ENCODE measurements around the gene GAPDH. TPM values are rescaled to one million over a fixed set of nuclear protein-coding genes. Genes with fewer than 3 reads are reported as not detected.
"Not testable (repeated sequence)": the region's sequence is repeated elsewhere in the genome, so short reads cannot be mapped to it uniquely, and the experiment has no call there.

The GAPDH gene
- total RNA-seq, 1 donor from 2014 or later: 2,078 TPM

- Mint-ChIP-seq H3K4me3 (no peak overlapping the region), H3K36me3 (peaks cover 48% of the 10 kb centered on the region), H3K27me3 (ENCODE audit: low read depth) (no peaks in the 10 kb centered on the region), H3K9me3 (no peaks in the 10 kb centered on the region), H3K27ac (no peak overlapping the region), H3K4me1 (no peaks in the 10 kb centered on the region)
- no peak for DNase-seq (ENCODE audit: low spot score in 2 of 2, unreplicated experiment in 2 of 2)
- TF ChIP-seq CTCF (IDR thresholded peaks at IDR 0.05; ENCODE audit: unreplicated experiment): no peak
These were observed 48.6 kb downstream of the GAPDH start for GRCh38 chr12:6582959-6583358.

GRCh38 chr12:6584293-6584692 is 50.0 kb downstream of the GAPDH start:
- no peaks in the 10 kb centered on the region for H3K9me3 Mint-ChIP-seq
- no peak overlapping the region for H3K27ac Mint-ChIP-seq
- H3K27me3 Mint-ChIP-seq (ENCODE audit: low read depth): no peaks in the 10 kb centered on the region
- no peak for TF ChIP-seq CTCF (IDR thresholded peaks at IDR 0.05; ENCODE audit: unreplicated experiment)
- DNase-seq (ENCODE audit: low spot score in 2 of 2, unreplicated experiment in 2 of 2): no peak
- no peak overlapping the region for H3K4me3 Mint-ChIP-seq
- no peaks in the 10 kb centered on the region for H3K4me1 Mint-ChIP-seq
- H3K36me3 Mint-ChIP-seq: peaks cover 41% of the 10 kb centered on the region

- H3K4me3 Mint-ChIP-seq; H3K27me3 Mint-ChIP-seq (ENCODE audit: low read depth); H3K27ac Mint-ChIP-seq; H3K9me3 Mint-ChIP-seq; DNase-seq (ENCODE audit: low spot score in 2 of 2, unreplicated experiment in 2 of 2); H3K4me1 Mint-ChIP-seq: not testable (repeated sequence)
- peaks cover 45% of the 10 kb centered on the region for H3K36me3 Mint-ChIP-seq
These were observed 52.3 kb downstream of the GAPDH start for GRCh38 chr12:6586569-6586968.

Other genes with a start within 250 kb of the GAPDH start
- 16.1 to 18.3 TPM (median 16.4 TPM) in 3 replicates for gene PLEKHG6, start 223.8 kb upstream of the GAPDH start, total RNA-seq
- gene TNFRSF1A, start 192.4 kb upstream of the GAPDH start, total RNA-seq: 65.4 to 70.4 TPM (median 68.9 TPM) in 3 replicates
- gene SCNN1A, start 159.0 kb upstream of the GAPDH start, total RNA-seq: 20.1 to 21.5 TPM (median 20.3 TPM) in 3 replicates
- gene LTBR, start 150.4 kb upstream of the GAPDH start, total RNA-seq: 61.7 to 68.1 TPM (median 66.8 TPM) in 3 replicates
- not detected in 3 replicates for gene CD27, start 89.6 kb upstream of the GAPDH start, total RNA-seq
- 2.2 to 2.6 TPM (median 2.5 TPM) in 3 replicates for gene TAPBPL, start 82.5 kb upstream of the GAPDH start, total RNA-seq
- 5.2 to 6.9 TPM (median 6.4 TPM) in 3 replicates for gene VAMP1, start 63.8 kb upstream of the GAPDH start, total RNA-seq
- gene MRPL51, start 41.3 kb upstream of the GAPDH start, total RNA-seq: 137 to 148 TPM (median 145 TPM) in 3 replicates
- 56.3 to 62.6 TPM (median 57.1 TPM) in 3 replicates for gene NCAPD2, start 40.4 kb upstream of the GAPDH start, total RNA-seq
- gene IFFO1, start 21.5 kb downstream of the GAPDH start, total RNA-seq: 14.8 to 16.1 TPM (median 14.8 TPM) in 3 replicates
- gene NOP2, start 33.8 kb downstream of the GAPDH start, total RNA-seq: 51.8 to 58.6 TPM (median 56.6 TPM) in 3 replicates
- gene CHD4, start 72.9 kb downstream of the GAPDH start, total RNA-seq: 332 to 358 TPM (median 332 TPM) in 3 replicates
- 1.3 to 1.7 TPM (median 1.3 TPM) in 3 replicates for gene LPAR5, start 101.4 kb downstream of the GAPDH start, total RNA-seq
- 2.7 to 3.7 TPM (median 3.5 TPM) in 3 replicates for gene ACRBP, start 112.9 kb downstream of the GAPDH start, total RNA-seq
- 63.5 to 69.0 TPM (median 64.2 TPM) in 3 replicates for gene ING4, start 128.6 kb downstream of the GAPDH start, total RNA-seq
- gene ZNF384, start 154.9 kb downstream of the GAPDH start, total RNA-seq: 94.9 to 101 TPM (median 96.3 TPM) in 3 replicates
- 3.7 to 6.0 TPM (median 3.9 TPM) in 3 replicates for gene PIANP, start 166.3 kb downstream of the GAPDH start, total RNA-seq
- gene COPS7A, start 189.5 kb downstream of the GAPDH start, total RNA-seq: 34.1 to 37.6 TPM (median 34.8 TPM) in 3 replicates
- 195 to 203 TPM (median 202 TPM) in 3 replicates for gene MLF2, start 218.6 kb downstream of the GAPDH start, total RNA-seq
- gene PTMS, start 231.8 kb downstream of the GAPDH start, total RNA-seq: 320 to 338 TPM (median 323 TPM) in 3 replicates
- gene LAG3, start 238.0 kb downstream of the GAPDH start, total RNA-seq: 2.7 to 3.8 TPM (median 3.5 TPM) in 3 replicates

All from mesothelial cell of epicardium (in vitro differentiated cells).